ENCODE data around the gene KREMEN1.

The KREMEN1 gene

GRCh38 chr22:29211466-29211865 lies 138.6 kb downstream of the KREMEN1 start:
- ChIA-PET CTCF (interaction anchor here (0.6 kb wide), 1 partner anchor 8 kb away, joined by 3 read pairs; no protein-coding TSS in a partner anchor), POLR2A (ENCODE audit: low non-redundant PET) (no interaction called here)
- H3K27ac ChIP-seq = no peak overlapping the region
- DNase-seq (ENCODE audit: low spot score) = no peak
- TF ChIP-seq CTCF (conservative IDR thresholded peaks at IDR 0.05; ENCODE audit: low read depth) = no peak

DNA sequence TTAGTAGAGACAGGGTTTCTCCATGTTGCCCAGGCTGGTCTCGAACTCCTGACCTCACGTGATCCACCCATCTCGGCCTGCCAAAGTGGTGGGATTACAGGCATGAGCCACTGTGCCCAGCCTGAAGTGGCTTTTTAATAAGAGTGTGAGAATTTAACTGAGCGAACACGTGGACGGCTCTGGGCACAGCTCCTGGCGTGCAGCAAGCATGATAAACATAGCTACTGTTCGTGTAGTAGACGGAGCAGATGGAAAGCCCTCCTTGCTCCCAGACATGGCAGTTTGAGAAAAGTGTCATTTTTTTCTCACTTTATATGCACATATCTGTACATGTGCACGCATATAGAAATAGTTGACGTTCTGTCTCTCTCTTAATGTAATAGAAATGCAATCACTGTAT lies 139.9 kb downstream of the KREMEN1 start:
- no peak for DNase-seq (ENCODE audit: low spot score)
- ChIA-PET CTCF (interaction anchor here (0.6 kb wide), 1 partner anchor 10 kb away, joined by 5 read pairs; no protein-coding TSS in a partner anchor), POLR2A (ENCODE audit: low non-redundant PET) (no interaction called here)
- H3K27ac ChIP-seq = no peak overlapping the region
- TF ChIP-seq CTCF (conservative IDR thresholded peaks at IDR 0.05; ENCODE audit: low read depth) = no peak

- POLR2A ChIA-PET (ENCODE audit: low non-redundant PET) = no interaction called here
- no peak for TF ChIP-seq CTCF (conservative IDR thresholded peaks at IDR 0.05; ENCODE audit: low read depth)
- CTCF ChIA-PET = no interaction called here
Observed at GRCh38 chr22:29213493-29213892, 140.7 kb downstream of the KREMEN1 start.

GRCh38 chr22:29214232-29214631 lies 141.4 kb downstream of the KREMEN1 start:
- TF ChIP-seq CTCF (conservative IDR thresholded peaks at IDR 0.05; ENCODE audit: low read depth) = no peak
- CTCF ChIA-PET = no interaction called here
- no peak for DNase-seq (ENCODE audit: low spot score)
- H3K27ac ChIP-seq = no peak overlapping the region
- POLR2A ChIA-PET (ENCODE audit: low non-redundant PET) = no interaction called here

More at GRCh38 chr22:29213493-29213892, 140.7 kb downstream of the KREMEN1 start:
- H3K27ac ChIP-seq = no peak overlapping the region
- DNase-seq (ENCODE audit: low spot score) = no peak

DNA sequence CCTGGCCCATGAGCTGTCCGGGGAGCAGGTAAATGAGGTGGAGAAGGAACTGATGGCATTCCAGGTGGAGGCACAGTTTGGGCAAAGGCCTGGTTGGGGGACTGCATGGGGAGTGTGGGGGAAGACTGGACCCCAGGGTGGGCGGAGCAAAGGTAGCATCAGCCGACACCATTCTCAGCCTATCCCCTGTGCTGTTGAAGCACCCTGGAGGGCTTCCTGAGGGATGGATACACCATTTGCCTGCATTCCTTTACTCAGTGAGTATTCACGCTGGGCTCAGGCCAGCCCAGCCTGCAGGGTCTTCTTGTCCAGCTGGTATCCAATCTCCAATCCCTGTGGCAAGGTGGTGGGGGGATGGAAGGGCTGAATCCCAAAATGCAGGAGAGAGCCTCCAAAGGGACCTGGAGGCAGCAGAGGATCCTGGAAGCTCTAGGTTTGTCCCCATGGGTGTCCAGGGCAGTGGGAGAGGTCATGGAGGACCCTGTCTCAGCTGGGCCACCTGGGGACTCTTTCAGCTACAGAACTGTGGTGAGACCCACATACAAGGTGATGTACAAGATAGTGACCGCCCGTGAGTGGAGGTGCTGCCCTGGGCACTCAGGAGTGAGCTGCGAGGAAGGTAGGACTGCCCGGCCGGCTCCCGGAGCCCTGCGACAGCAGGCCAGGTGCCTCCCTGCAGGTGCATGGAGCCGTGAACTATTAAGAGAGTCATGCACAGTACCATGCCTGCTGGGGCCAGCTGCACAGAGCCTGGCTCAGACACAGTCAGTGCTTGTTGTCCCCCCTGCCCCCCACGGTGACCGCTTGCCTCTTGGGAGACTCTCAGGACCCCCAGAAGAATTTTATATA lies 142.4 kb downstream of the KREMEN1 start:
- no peak for DNase-seq (ENCODE audit: low spot score)
- POLR2A ChIA-PET (ENCODE audit: low non-redundant PET) = no interaction called here
- H3K27ac ChIP-seq = no peak overlapping the region
- TF ChIP-seq CTCF (conservative IDR thresholded peaks at IDR 0.05; ENCODE audit: low read depth) = no peak
- CTCF ChIA-PET = no interaction called here

- TF ChIP-seq CTCF (conservative IDR thresholded peaks at IDR 0.05; ENCODE audit: low read depth) = no peak
- H3K27ac ChIP-seq = no peak overlapping the region
- no peak for DNase-seq (ENCODE audit: low spot score)
- ChIA-PET POLR2A (ENCODE audit: low non-redundant PET) (no interaction called here), CTCF (no interaction called here)
Observed at GRCh38 chr22:29216011-29216872, 143.4 kb downstream of the KREMEN1 start.

Measured in RWPE1 (cell line).